H9 (cell line): ENCODE data around the gene PAX3. TPM values are rescaled to one million over a fixed set of nuclear protein-coding genes. Genes with fewer than 3 reads are reported as not detected.

Experiments
- DNase-seq: peaks from one replicate; pipeline ENCODE4 v3.0.0-alpha.2; 2017
- H2AFZ ChIP-seq: one replicate; pipeline ENCODE4 v1.6.1; 2013; ENCODE audit warnings: mild to moderate bottlenecking, low read length, control low read depth, moderate library complexity
- H2AK5ac ChIP-seq: 2 replicates; pipeline ENCODE4 v1.6.1; 2013; ENCODE audit warnings: low read length, control low read depth, mixed read lengths; ENCODE audit not compliant: insufficient read length
- H2BK120ac ChIP-seq: one replicate; pipeline ENCODE4 v1.6.1; 2013; ENCODE audit warnings: low read depth, mild to moderate bottlenecking, low read length, control low read depth, inconsistent platforms; ENCODE audit not compliant: poor library complexity, severe bottlenecking
- H2BK12ac ChIP-seq: 2 replicates; pipeline ENCODE4 v1.6.1; 2013; ENCODE audit warnings: low read length, control low read depth, mixed read lengths, low read depth; ENCODE audit not compliant: insufficient read length
- H2BK15ac ChIP-seq: 2 replicates; pipeline ENCODE4 v1.6.1; 2013; ENCODE audit warnings: low read depth, low read length, control low read depth
- H2BK20ac ChIP-seq: one replicate; pipeline ENCODE4 v1.6.1; 2013; ENCODE audit warnings: low read depth, mild to moderate bottlenecking, low read length, control low read depth, inconsistent platforms; ENCODE audit not compliant: poor library complexity, severe bottlenecking
- H2BK5ac ChIP-seq: 2 replicates; pipeline ENCODE4 v1.6.1; 2013; ENCODE audit warnings: low read length, control low read depth, mixed read lengths; ENCODE audit not compliant: insufficient read length
- H3K14ac ChIP-seq: 2 replicates; pipeline ENCODE4 v1.6.1; 2013; ENCODE audit warnings: low read length, control low read depth; ENCODE audit not compliant: insufficient read depth
- H3K18ac ChIP-seq: 2 replicates; pipeline ENCODE4 v1.6.1; 2013; ENCODE audit warnings: low read depth, mild to moderate bottlenecking, mixed read lengths, low read length, control low read depth; ENCODE audit not compliant: insufficient read length
- H3K23ac ChIP-seq: 2 replicates; pipeline ENCODE4 v1.6.1; 2013; ENCODE audit warnings: low read length, control low read depth, mixed read lengths, low read depth; ENCODE audit not compliant: insufficient read length
- H3K23me2 ChIP-seq: 2 replicates; pipeline ENCODE4 v1.6.1; 2013; ENCODE audit warnings: low read depth, mild to moderate bottlenecking, mixed read lengths, low read length, control low read depth; ENCODE audit not compliant: insufficient read length, poor library complexity, severe bottlenecking
- H3K27ac ChIP-seq: 2 replicates; pipeline ENCODE4 v1.5.1; 2013; ENCODE audit warnings: low read length, control low read depth, mixed read lengths, low read depth; ENCODE audit not compliant: insufficient read length
- H3K27me3 ChIP-seq: 2 replicates; pipeline ENCODE4 v1.6.1; 2013; ENCODE audit warnings: low read length, control low read depth, inconsistent platforms; ENCODE audit not compliant: insufficient read depth
- H3K4ac ChIP-seq: 2 replicates; pipeline ENCODE4 v1.6.1; 2013; ENCODE audit warnings: low read depth, mild to moderate bottlenecking, control low read depth, inconsistent platforms, low read length, moderate library complexity
- H3K4me1 ChIP-seq: 2 replicates; pipeline ENCODE4 v1.6.1; 2013; ENCODE audit warnings: low read length, control low read depth, inconsistent platforms; ENCODE audit not compliant: insufficient read depth
- H3K4me2 ChIP-seq: 2 replicates; pipeline ENCODE4 v1.6.1; 2013; ENCODE audit warnings: low read length, control low read depth, mixed read lengths; ENCODE audit not compliant: insufficient read length, insufficient read depth
- H3K56ac ChIP-seq: 2 replicates; pipeline ENCODE4 v1.6.1; 2013; ENCODE audit warnings: low read depth, mild to moderate bottlenecking, mixed read lengths, low read length, control low read depth; ENCODE audit not compliant: insufficient read length
- H3K79me1 ChIP-seq: 2 replicates; pipeline ENCODE4 v1.6.1; 2013; ENCODE audit warnings: low read depth, mild to moderate bottlenecking, moderate library complexity, low read length, control low read depth, inconsistent platforms; ENCODE audit not compliant: insufficient read depth, poor library complexity, severe bottlenecking
- H3K79me2 ChIP-seq: 2 replicates; pipeline ENCODE4 v1.6.1; 2013; ENCODE audit warnings: low read length, control low read depth, inconsistent platforms; ENCODE audit not compliant: insufficient read depth
- H3K9ac ChIP-seq: 2 replicates; pipeline ENCODE4 v1.6.1; 2013; ENCODE audit warnings: low read length, control low read depth, mixed read lengths; ENCODE audit not compliant: insufficient read length; ENCODE audit errors: extremely low read depth
- H3K9me3 ChIP-seq: one replicate; pipeline ENCODE4 v1.6.1; 2013; ENCODE audit warnings: low read depth, low read length, inconsistent platforms; ENCODE audit not compliant: control insufficient read depth
- H3T11ph ChIP-seq: one replicate; pipeline ENCODE4 v1.6.1; 2013; ENCODE audit warnings: mild to moderate bottlenecking, low read length, control low read depth, inconsistent platforms
- H4K20me1 ChIP-seq: one replicate; pipeline ENCODE4 v1.6.1; 2013; ENCODE audit not compliant: control insufficient read depth, insufficient read length, insufficient read depth
- H4K5ac ChIP-seq: 2 replicates; pipeline ENCODE4 v1.6.1; 2013; ENCODE audit warnings: low read depth, mild to moderate bottlenecking, mixed read lengths, low read length, control low read depth; ENCODE audit not compliant: insufficient read length
- H4K8ac ChIP-seq: replicated peaks from 2 replicates; pipeline ENCODE4 v1.6.1; 2013; ENCODE audit warnings: low read length, control low read depth, mixed read lengths, low read depth; ENCODE audit not compliant: insufficient read length
- H4K91ac ChIP-seq: 2 replicates; pipeline ENCODE4 v1.6.1; 2013; ENCODE audit warnings: low read depth, mild to moderate bottlenecking, moderate library complexity, mixed read lengths, low read length, control low read depth; ENCODE audit not compliant: insufficient read length
- H3K27ac Mint-ChIP-seq, 3 experiments: 2 replicates in 2 of 3; 3 replicates in 1 of 3; pipeline ENCODE4 v1.8.0; 2020 to 2021; ENCODE audit warnings: mixed read lengths in 3 of 3, mild to moderate bottlenecking in 1 of 3, moderate library complexity in 1 of 3
- H3K27me3 Mint-ChIP-seq: 2 replicates; pipeline ENCODE4 v1.8.0; 2021; ENCODE audit warnings: low read depth, mild to moderate bottlenecking, moderate library complexity, mixed read lengths
- H3K36me3 Mint-ChIP-seq, 3 experiments: 2 replicates in 2 of 3; 3 replicates in 1 of 3; pipeline ENCODE4 v1.8.0; 2020 to 2021; ENCODE audit warnings: low read depth in 3 of 3, mixed read lengths in 3 of 3; ENCODE audit not compliant: insufficient read depth in 1 of 3
- H3K4me1 Mint-ChIP-seq, 2 experiments: 2 replicates each; pipeline ENCODE4 v1.8.0; 2020; ENCODE audit warnings: mixed read lengths in 2 of 2
- H3K4me3 Mint-ChIP-seq, 2 experiments: 2 replicates in 1 of 2; 3 replicates in 1 of 2; pipeline ENCODE4 v1.8.0; 2020 to 2021; ENCODE audit warnings: mild to moderate bottlenecking in 2 of 2, mixed read lengths in 2 of 2, moderate library complexity in 1 of 2
- H3K9me3 Mint-ChIP-seq, 2 experiments: 2 replicates in 1 of 2; 3 replicates in 1 of 2; pipeline ENCODE4 v1.8.0; 2020; ENCODE audit warnings: mild to moderate bottlenecking in 2 of 2, mixed read lengths in 2 of 2, moderate library complexity in 1 of 2
- WGBS: extraction: QIAGEN DNeasy Blood & Tissue Kit; methylation state at CpG from one replicate; pipeline ENCODE4 v1.1.7; 2013; ENCODE audit warnings: missing lambda C conversion rate, low lambda C conversion rate, mixed read lengths; ENCODE audit not compliant: insufficient read length; ENCODE audit errors: extremely low coverage; 5-methylcytosine and 5-hydroxymethylcytosine counted together
- total RNA-seq: library from RNA; stranded (reverse); gene quantifications from 2 replicates; pipeline ENCODE4 v1.2.1, GENCODE V29; 2021
- TF ChIP-seq, protein P1 (sequence below): fragments of 200-600 bp; sonication (generic); conservative IDR thresholded peaks from 3 replicates; pipeline ENCODE4 v1.8.0; 2021; ENCODE audit warnings: antibody characterized with exemption, mild to moderate bottlenecking

The PAX3 gene
- total RNA-seq, 1 experiment from 2014 or later: not detected

GRCh38 chr2:222301796-222302118, 3.0 kb upstream of the PAX3 start:
- Histone ChIP-seq H3K4me2 (no peak overlapping the region), H2BK12ac (no peak overlapping the region), H3K4ac (no peak overlapping the region), H3K56ac (no peak overlapping the region), H4K91ac (no peak overlapping the region), H3K79me1 (no peaks in the 10 kb centered on the region), H4K20me1 (no peaks in the 10 kb centered on the region), H3K27ac (no peak overlapping the region), H2BK15ac (no peak overlapping the region), H3K23me2 (peaks cover 14% of the 10 kb centered on the region), H3K9me3 (no peaks in the 10 kb centered on the region), H2AK5ac (no peak overlapping the region), H3K18ac (no peak overlapping the region), H2AFZ (no peak overlapping the region), H3T11ph (no peak overlapping the region), H3K9ac (no peak overlapping the region), H2BK120ac (no peak overlapping the region), H3K23ac (no peak overlapping the region), H4K5ac (no peak overlapping the region), H2BK5ac (no peak overlapping the region), H2BK20ac (no peak overlapping the region), H3K14ac (no peak overlapping the region), H3K4me1 (peaks cover 1% of the 10 kb centered on the region; the same call in 1 of the 2 replicates), H4K8ac (no peak overlapping the region), H3K79me2 (no peaks in the 10 kb centered on the region), H3K27me3 (peaks cover 100% of the 10 kb centered on the region)
- DNase-seq: no peak
- H3K27ac Mint-ChIP-seq: no peak overlapping the region
- H3K36me3 Mint-ChIP-seq: no peaks in the 10 kb centered on the region
- WGBS: no CpG with 5 or more reads among the region's 16 CpGs
- H3K4me1 Mint-ChIP-seq: peaks cover 33 to 79% of the 10 kb centered on the region in 2 experiments
- peak overlapping the region in 1 of 2 experiments; percentile 58; a peak in 2 of 5 replicates for H3K4me3 Mint-ChIP-seq
- H3K9me3 Mint-ChIP-seq: peaks cover 4 to 26% of the 10 kb centered on the region in 2 experiments
- TF ChIP-seq, protein P1, sequence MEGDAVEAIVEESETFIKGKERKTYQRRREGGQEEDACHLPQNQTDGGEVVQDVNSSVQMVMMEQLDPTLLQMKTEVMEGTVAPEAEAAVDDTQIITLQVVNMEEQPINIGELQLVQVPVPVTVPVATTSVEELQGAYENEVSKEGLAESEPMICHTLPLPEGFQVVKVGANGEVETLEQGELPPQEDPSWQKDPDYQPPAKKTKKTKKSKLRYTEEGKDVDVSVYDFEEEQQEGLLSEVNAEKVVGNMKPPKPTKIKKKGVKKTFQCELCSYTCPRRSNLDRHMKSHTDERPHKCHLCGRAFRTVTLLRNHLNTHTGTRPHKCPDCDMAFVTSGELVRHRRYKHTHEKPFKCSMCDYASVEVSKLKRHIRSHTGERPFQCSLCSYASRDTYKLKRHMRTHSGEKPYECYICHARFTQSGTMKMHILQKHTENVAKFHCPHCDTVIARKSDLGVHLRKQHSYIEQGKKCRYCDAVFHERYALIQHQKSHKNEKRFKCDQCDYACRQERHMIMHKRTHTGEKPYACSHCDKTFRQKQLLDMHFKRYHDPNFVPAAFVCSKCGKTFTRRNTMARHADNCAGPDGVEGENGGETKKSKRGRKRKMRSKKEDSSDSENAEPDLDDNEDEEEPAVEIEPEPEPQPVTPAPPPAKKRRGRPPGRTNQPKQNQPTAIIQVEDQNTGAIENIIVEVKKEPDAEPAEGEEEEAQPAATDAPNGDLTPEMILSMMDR: no peak
- peaks cover 100% of the 10 kb centered on the region for H3K27me3 Mint-ChIP-seq
